ENCODE results near the gene ADARB2.

DNA sequence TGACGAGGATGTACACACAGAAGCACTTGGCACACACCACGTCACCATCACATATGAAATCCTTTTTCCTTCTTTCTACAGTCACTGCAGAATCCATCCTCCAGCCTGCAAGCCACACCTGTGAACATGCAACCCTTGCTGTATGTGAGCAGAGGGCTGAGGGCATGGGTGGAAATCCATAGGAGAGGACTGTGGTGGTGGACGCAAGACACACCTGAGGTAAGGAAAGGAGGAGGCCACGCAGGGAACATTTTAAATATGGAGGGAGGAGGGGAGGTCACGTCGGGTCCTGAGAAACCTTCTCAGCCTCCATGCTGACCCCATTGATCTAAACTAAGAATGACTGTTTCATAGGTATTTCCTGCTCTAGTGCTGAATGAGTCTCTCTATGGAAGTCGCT is 28.6 kb downstream of the ADARB2 start:
- TF ChIP-seq, protein P1, sequence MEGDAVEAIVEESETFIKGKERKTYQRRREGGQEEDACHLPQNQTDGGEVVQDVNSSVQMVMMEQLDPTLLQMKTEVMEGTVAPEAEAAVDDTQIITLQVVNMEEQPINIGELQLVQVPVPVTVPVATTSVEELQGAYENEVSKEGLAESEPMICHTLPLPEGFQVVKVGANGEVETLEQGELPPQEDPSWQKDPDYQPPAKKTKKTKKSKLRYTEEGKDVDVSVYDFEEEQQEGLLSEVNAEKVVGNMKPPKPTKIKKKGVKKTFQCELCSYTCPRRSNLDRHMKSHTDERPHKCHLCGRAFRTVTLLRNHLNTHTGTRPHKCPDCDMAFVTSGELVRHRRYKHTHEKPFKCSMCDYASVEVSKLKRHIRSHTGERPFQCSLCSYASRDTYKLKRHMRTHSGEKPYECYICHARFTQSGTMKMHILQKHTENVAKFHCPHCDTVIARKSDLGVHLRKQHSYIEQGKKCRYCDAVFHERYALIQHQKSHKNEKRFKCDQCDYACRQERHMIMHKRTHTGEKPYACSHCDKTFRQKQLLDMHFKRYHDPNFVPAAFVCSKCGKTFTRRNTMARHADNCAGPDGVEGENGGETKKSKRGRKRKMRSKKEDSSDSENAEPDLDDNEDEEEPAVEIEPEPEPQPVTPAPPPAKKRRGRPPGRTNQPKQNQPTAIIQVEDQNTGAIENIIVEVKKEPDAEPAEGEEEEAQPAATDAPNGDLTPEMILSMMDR (conservative IDR thresholded peaks at IDR 0.05 in 1 of 2, IDR thresholded peaks at IDR 0.05 in 1 of 2; ENCODE audit: low read depth in 1 of 2, low read length in 2 of 2), result no peak
- TF ChIP-seq EZH2 (IDR thresholded peaks at IDR 0.05; ENCODE audit: low read length, missing control alignments), result no peak
